GM18909 (cell line): Measurements from ENCODE around the gene HSPBAP1.
"Not testable (repeated sequence)": the region's sequence is repeated elsewhere in the genome, so short reads cannot be mapped to it uniquely, and the experiment has no call there.

Experiments
- ATAC-seq: cut with Tn5 transposase; IDR thresholded peaks from one replicate; pipeline ENCODE4 v1.9.1; 2021; ENCODE audit warnings: mild to moderate bottlenecking; ENCODE audit not compliant: unreplicated experiment, poor library complexity

The HSPBAP1 gene

DNA sequence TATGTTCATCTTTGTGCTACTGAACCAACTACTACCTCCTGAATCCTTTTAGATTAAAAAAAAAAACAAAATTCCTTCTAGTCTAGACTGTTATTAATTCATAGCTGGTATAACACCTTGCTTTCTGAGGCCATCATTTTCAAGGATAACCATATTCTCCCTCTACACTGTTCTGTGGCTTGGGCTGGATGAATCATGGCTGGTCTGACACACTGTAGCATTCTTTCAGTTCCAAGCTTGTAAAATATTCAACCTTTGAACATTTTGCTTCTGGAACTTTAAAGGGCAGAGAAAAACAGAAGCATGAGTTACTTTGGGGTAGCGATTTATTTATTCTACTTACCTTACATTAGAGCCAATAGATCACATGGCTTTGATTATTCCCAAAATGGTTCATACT lies 7.6 kb downstream of the HSPBAP1 start:
- no peak for ATAC-seq

DNA sequence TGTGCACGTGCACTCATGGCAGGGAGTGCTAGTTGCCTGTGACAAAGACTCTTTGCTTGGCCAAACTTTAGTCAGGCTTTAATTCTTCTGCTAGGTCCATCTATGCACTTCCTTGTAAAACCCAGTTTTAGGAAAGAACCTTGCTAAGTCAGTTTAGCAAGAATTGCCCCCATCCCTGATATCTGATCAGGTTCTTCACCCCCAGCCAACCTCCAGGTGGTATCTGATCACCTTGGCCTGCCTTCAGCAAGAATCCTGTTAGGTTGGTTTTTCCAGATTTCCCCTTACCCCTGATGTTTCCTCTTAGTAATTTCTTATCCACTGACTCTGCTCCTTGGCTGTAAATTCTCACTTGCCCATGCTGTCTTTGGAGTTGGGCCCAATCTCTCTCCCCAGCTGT lies 8.4 kb downstream of the HSPBAP1 start:
- ATAC-seq = no peak

DNA sequence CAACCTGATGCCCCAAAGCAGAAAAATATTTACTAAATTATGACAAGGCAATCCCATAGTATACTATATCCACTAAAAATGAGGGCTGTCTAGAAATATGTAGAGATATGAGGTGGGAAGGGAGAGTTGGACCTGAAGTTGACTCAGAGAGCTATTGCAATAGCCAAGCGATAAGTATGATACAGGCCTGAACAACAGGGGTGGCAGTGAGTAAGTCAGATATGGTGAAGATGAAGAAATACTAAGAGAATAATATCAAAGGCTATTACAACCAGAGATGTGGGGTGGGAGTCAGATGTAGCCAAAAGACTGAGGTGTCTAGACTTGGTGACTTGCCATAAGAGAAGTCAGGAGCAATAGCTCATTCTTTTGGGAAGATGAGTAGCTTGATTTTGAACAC lies 9.2 kb downstream of the HSPBAP1 start:
- ATAC-seq = no peak

DNA sequence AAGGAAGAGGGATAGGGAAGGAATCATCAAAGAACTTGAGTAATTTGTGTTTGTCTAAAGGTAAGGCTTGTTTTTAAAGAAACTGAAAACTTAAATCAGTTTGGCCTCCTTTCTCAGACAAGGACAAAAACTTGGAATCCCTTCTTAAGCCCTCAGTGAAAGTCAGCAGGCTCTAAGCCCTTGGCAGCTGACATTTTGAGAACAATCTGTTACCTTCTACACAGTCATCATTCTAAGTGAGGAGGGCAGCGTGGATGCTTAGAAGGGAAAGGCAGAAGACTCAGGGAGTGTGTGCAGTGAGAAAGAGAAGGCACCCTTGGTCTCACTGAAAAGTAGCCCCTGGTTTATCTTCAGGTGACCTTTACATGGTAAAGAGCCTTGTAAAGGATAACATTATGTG lies 10.8 kb downstream of the HSPBAP1 start:
- ATAC-seq = no peak

DNA sequence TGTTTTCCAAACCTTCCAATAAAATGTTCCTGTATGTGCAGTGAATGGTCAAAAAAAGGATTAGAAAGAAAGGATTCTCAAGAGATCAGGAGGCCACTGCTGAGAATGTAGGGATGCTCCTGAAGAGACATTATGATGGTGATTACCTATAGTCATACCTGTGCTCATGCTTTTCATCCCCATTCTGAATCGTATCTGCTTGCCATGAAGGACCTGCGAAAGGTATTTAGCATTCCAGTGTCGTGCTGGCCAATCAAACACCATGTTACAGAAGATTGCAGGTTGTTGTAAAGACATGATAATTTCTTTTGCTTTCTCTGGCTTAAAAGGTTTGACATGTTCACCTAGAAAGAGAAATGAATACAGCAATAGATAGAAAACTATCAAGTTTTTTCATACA lies 16.1 kb downstream of the HSPBAP1 start:
- ATAC-seq = no peak

DNA sequence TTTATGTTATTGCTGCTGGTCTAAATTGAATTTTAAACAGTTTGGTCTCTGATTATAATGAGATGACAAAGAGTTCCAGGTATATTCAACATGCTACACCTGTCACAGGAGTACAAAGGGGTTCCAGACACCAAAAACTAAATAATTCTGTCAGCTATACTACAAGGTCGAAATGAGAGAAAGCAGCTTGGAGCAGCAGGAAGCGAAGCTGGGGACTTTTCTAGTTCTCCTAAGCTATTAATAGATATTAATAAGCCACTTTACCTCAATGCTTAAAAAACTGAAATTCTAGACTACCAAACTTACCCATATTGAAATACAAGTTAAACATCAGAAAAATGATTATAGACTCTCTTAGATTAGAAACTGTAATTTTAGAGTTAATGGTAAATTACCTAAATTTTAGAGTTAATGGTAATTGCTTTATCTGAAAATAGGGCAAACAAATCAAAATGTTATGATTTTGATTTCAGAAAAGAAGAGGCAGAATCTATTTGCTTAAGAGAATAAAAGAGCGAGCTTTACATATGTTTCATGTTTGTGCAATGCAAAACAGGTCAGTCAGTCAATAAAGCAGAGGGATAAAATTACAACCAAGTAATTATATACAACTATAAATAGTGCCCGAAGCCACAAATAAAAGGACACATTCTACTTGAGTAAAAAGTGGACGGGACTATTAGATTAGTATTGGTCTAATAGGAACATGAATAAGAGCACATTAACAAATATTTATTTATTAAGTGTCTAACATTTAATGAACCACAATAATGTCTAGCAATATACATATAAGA lies 16.8 kb downstream of the HSPBAP1 start:
- no peak for ATAC-seq

DNA sequence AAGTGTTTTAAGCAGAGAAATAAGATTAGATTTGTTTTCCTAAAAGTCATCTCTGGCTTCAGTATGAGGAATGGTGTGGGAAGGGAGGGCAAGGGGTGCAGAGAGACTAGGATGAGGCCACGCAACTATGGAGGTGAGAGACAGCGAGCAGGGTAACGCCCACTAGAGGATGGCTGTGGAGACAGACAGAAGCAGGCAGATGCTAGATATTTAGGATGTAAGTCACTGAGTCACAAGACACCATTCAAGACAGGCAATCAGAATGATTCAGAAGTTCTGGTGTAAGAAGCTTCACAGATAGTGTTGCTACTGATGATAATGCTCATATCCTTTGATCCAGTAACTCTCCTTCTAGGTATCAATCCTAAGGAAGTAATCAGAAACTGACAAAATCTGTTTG lies 19.1 kb downstream of the HSPBAP1 start:
- ATAC-seq = peak; percentile 33

DNA sequence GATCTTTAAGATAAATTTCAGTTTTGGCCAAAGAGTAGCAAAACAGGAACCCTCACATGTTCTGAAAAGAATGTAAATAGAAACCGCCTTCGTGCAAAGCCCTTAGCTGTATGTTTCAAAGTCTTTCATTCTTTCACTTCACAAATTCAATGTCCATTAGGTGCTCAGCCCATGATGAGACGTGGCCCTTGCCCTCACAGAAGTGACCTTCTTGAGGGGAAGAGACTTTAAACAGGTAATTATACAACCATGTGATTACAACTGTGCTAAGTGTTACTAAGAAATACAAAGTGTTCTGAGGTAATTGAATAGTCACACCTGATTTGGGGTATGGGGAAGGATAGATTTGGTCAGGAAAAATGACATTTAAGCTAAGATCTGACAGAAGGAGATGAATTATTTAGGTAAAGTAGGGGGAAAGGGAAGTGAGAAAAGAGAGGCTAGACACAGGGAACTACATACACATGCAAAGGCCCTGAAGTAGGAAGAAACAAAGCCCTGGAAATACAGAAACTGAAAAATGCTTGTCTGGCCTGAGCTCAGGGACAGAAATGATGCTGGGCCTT lies 19.6 kb downstream of the HSPBAP1 start:
- ATAC-seq = peak; percentile 64

DNA sequence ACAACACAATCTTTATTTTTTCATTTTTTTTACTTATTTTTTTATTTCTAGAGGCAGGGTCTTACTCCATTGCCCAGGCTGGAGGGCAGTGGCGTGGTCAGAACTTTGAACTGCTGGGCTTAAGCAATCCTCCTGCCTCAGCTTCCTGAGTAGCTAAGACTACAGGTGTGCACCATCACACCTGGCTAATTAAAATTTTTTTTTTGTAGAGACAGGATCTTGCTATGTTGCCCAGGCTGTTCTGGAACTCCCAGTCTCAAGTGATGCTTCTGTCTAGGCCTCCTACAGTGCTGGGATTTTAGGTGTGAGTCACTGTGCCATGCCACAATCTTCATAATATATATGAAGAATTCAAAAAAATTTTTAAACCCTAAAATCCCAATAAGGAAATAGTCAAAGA lies 20.8 kb downstream of the HSPBAP1 start:
- ATAC-seq = no peak

DNA sequence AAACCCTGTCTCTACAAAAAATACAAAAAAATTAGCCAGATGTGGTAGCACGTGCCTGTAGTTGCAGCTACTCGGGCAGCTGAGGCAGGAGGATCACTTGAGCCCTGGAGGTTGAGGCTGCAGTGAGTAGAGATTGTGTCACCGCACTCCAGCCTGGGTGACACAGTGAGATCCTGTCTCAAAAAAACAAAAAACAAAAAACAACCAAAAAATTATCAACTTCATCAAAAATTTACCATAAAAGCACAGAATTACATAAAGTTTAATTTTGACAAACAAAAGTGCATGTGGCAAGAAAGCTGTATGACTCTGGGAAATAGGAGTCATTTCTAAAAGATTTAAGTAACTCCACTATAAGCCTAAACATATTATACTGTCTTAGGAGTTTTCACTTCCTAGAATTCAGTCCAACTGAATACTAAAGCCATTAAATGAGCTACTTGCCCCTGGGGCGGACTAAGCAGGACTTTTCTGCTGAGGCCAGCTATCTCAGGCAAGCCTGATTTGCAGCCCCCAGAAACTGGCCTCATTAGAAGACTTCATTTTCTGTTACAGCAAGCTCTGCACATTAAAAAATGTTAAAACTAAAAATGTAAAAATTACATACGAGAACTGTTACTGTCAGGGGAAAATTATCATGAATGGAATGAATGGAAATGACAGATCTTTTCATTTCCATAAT lies 23.0 kb downstream of the HSPBAP1 start:
- ATAC-seq = no peak

DNA sequence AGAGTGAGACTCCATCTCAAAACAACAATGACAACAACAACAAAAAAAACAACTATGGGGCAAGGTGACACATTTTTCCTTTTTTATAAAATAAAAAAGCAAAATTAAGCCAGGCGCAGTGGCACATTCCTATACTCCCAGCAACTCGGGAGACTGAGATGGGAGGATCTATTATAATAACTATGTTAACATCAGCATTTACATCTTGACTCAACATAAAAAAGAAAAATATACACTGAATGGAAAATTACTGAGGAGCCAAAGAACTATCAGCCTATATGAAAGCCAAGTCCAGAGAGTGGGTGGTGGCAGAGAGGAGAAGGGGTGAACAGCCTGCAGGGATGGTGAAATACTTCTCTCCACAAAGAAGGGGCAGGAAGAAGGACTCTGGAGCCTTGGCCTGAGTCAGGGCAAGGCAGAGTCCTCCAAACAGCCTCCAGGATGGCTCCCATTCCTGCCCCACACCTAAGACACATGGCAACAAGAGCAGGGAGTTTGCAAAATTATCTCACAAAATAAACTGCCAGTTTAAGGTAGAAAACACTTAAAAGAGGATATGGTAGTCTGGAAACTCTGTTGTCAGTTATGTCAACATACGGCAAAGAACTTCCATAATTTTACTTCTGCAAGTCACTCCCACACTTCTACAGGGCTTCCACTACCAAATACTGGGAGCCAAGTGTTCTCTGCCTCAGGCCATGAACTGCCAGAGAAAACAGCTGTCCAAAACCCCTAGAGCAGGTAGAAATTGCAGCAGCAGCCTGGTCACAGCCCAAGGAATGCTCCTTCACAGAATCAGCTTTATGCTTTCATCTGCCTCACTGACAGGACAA lies 25.9 kb downstream of the HSPBAP1 start:
- no peak for ATAC-seq

DNA sequence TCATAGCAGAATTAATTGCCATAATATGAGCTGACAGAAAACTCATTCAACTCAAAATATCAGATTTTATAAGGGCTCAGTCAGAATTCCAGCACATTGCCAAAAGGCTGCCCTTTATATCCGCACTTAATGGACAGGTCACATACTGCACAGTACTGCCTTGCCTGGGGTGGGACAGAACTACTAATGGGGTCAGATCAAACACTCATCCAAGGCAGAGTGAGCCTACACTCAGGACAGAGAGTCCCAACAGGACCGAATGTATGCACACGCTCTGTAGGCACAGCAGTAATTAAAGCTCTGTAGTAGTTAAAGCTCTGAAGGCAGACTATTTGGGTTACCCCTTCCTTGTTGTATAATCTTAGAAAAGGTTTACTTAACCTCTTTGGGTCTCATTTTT lies 27.2 kb downstream of the HSPBAP1 start:
- no peak for ATAC-seq

DNA sequence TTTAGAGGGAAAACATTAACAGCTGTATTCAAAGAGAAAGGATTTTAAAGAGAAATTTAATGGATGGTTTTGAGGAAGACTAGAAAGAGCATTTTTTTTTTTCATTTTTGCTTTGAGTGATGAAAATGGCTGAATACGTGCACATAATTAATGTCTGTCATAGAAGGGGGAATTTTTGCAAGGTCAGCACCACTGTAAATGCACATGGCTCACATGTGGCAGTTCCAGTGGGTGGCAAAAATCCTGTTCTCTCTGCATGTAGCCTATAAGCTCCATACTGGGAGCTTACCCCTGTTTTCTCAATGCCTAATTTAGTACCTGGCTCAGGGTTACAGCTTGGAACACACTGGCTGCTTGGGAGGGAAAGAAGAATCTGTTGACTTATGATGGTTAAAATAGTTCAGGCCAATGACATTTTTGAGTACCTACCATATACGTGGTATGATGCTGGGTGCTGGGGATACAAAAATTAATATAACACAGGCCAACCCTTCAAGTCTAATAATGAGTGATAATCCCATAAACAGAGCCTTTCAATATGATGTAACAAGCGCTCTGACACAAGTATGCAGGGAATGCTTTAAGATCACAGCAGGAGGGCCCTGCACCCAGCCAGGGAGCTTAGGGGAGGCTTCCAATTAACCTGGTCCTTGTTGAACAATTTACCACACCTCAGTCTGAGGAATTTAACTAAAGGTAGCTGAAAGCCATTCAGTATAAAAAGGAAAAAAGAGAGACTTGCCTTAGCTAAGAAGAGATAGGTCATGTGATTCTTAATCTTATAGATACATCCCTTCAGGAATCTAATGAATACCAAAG lies 33.0 kb downstream of the HSPBAP1 start:
- ATAC-seq = no peak

DNA sequence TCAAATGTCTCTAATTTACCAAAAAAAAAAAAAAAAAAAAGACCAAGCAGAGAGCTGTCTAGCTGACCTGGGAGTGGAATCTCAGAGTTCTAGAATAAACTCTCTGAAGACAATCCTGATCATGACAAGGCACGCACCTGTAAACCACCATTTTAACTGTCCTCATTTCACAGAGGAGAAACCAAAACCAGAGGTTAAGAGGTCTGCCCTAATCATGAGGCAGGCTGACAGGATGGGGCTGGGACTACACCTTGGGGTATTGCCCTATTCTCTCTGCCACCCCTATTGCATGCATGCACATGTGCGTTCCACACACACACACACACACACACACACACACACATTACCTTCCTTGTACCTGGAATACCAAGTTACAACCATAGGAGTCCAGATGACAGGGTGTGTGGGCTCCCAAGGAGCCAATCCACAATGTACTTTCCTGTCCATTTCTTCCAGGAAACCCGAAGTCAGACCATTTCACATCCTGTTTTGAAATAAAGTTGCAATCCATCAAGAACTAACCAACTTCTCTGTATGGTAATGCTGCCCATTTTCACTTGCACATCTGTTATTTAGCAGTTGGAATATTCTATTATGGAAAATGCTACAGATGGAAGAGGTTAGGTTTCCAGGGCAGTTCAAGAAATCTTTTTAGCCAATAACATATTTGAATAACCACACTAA lies 34.6 kb downstream of the HSPBAP1 start:
- no peak for ATAC-seq

DNA sequence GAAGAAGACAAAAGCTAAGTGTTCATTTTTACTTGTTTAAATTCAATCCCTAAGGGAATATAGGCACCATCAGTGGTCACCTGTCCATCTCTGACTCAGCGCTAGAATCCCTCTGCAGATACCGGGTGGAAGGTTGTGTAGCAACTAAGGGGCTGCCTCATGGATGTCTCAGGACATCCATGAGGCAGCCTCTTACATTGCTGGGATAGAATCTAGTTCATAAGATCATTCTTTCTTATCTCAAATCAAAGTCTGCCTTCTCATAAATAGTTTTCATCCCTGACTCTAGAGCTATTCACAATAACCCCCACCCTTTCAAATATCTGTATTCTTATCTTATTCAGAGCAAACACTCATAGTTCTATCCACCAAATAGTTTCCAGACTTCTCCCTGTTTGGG lies 38.1 kb downstream of the HSPBAP1 start:
- ATAC-seq = no peak

DNA sequence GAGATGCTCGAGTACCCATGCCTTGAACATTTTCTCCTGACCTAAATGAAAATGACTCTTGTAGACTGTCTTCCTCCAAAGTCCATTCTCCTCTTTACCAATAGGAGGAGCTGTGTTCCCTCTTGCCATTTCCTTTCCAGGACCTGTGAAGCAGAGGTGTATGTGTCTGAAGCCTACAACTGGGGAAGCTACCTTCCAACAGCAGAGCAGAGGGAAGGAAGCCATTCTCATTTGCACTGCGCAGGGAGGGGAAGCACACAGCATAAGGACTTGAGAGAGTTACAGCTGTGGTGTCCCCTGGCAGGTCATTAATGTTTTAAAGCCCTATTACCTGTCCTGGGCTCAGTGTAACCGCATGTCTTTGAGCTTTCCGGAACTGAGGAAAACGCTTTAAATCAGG lies 38.7 kb downstream of the HSPBAP1 start:
- peak; percentile 67 for ATAC-seq

DNA sequence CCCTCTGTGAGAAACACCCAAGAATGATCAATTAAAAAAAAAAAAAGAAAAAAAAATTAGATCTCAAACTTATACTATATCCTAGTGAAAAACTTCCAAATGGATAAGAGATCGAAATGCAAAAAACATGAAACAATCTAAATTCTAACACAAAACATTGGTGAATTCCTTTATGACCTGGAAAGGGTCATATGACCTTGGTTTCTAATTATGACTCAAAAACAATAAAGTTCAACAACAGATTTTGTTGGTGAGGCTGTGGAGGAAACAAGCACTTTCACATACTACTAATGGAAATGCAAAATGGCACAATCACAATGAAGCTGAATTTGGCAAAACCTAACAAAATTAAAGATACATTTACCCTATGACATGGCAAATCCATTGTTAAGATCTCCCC lies 45.3 kb downstream of the HSPBAP1 start:
- ATAC-seq = no peak

DNA sequence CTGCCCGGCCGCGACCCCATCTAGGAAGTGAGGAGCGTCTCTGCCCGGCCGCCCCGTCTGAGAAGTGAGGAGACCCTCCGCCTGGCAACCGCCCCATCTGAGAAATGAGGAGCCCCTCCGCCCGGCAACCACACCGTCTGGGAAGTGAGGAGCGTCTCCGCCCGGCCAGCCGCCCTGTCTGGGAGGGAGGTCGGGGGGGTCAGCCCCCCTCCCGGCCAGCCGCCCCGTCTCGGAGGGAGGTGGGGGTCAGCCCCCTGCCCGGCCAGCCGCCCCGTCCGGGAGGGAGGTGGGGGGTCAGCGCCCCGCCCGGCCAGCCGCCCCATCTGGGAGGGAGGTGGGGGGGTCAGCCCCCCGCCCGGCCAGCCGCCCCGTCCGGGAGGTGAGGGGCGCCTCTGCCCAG lies 46.3 kb downstream of the HSPBAP1 start:
- ATAC-seq = not testable (repeated sequence)

DNA sequence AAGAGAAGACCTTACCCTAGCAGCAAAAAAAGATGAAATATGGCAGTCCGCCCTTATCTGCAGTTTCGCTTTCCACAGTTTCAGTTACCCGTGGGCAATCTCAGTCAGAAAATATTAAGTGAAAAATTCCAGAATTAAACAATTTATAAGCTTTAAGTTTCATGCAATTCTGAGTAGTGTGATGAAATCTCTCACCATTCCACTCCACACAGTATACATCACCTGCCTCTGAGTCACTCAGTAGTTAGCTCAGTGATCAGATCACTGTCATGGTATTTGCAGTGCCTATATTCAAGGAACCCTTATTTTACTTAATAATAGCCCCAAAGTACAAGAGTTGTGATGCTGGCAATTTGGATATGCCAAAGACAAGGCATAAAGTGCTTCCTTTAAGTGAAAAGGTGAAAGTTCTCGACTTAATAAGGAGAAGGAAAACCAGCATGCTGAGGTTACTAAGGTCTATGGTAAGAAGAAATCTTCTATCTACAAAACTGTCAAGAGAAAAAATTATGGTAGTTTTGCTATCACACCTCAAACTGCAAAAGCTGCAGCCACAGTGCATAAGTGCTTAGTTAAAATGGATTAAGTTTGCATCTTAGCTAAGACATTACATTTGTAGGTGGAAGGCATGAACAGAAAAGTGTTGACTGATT lies 48.1 kb downstream of the HSPBAP1 start:
- ATAC-seq = no peak
